Esophagus squamous epithelium (tissue), 5 donors: ENCODE results near the gene SLC6A1. TPM values are rescaled to one million over a fixed set of nuclear protein-coding genes. Genes with fewer than 3 reads are reported as not detected.

Experiments used
- DNase-seq: peaks from one replicate; lab custom pipeline; 2025; lab: John Stamatoyannopoulos, UW
- H3K27ac ChIP-seq, 4 donors: fragments of 200-600 bp; sonication (generic); one replicate each; pipeline ENCODE4 v1.5.1; 2016 to 2019; ENCODE audit warnings: mild to moderate bottlenecking in 1 of 4
- H3K27me3 ChIP-seq, 4 donors: fragments of 200-600 bp; sonication (generic); 1 replicate in 3 of 4; 2 replicates in 1 of 4; pipeline versions ENCODE4 v1.5.1 to v1.6.0; 2017 to 2021; ENCODE audit warnings: antibody characterized with exemption in 1 of 4
- H3K36me3 ChIP-seq, 3 donors: fragments of 200-600 bp; sonication (generic); one replicate each; pipeline ENCODE4 v1.5.1; 2016 to 2019
- H3K4me1 ChIP-seq, 3 donors: fragments of 200-600 bp; sonication (generic); one replicate each; pipeline ENCODE4 v1.5.1; 2017 to 2019
- H3K4me3 ChIP-seq, 4 donors: fragments of 200-600 bp; sonication (generic); 1 replicate in 3 of 4; 2 replicates in 1 of 4; pipeline ENCODE4 v1.5.1; 2016 to 2019; ENCODE audit warnings: mild to moderate bottlenecking in 2 of 4, moderate library complexity in 1 of 4
- H3K9me3 ChIP-seq, 3 donors: fragments of 200-600 bp; sonication (generic); one replicate each; pipeline ENCODE4 v1.5.1; 2016 to 2019
- CTCF ChIP-seq, 6 experiments: fragments of 450-650 bp in 4 of 6; fragments of 200-600 bp in 2 of 6; sonication (generic) in 2 of 6; IDR thresholded peaks; one replicate each; pipeline ENCODE4 v1.5.1; 2016 to 2019; ENCODE audit warnings: antibody characterized with exemption in 6 of 6, mild to moderate bottlenecking in 4 of 6, moderate library complexity in 4 of 6
- POLR2A ChIP-seq, 4 donors: fragments of 450-650 bp; IDR thresholded peaks; one replicate each; pipeline ENCODE4 v1.6.1; 2017; ENCODE audit warnings: antibody characterized with exemption in 4 of 4, mild to moderate bottlenecking in 4 of 4, moderate library complexity in 3 of 4
- WGBS, 2 donors: methylation state at CpG; one replicate each; pipeline ENCODE4 v1.1.5; 2018; 5-methylcytosine and 5-hydroxymethylcytosine counted together
- intact Hi-C: fragments of 100-400 bp; cut with DNase I; formaldehyde crosslinking; loops from one replicate; pipeline ENCODE4 v1.15.0; 2022
- total RNA-seq, 4 donors: library from RNA; depleted of rRNA; stranded (reverse); fragments of >200 nt; gene quantifications; one replicate each; pipeline ENCODE4 v1.1.0, GENCODE V29; 2016
- donor health status: DM: yes; HTN: yes; CAD: no.

SLC6A1 gene
- total RNA-seq, 4 donors from 2014 or later: 8.6 to 34.4 (median 22.3) TPM

- peaks cover 0 to 34% (median 0%) of the 10 kb centered on the region in 4 donors for H3K27me3 ChIP-seq
- DNase-seq: no peak
- 59 to 61% methylated on average over 3 to 4 of the region's 5 CpGs for WGBS, 2 donors
- peaks cover 0 to 53% (median 0%) of the 10 kb centered on the region in 3 donors for H3K36me3 ChIP-seq
- no peak overlapping the region for H3K4me3 ChIP-seq
- intact Hi-C loops: no loop called here
- no peak for TF ChIP-seq CTCF (IDR thresholded peaks at IDR 0.05)
- no peak for TF ChIP-seq POLR2A (IDR thresholded peaks at IDR 0.05)
- H3K9me3 ChIP-seq: no peaks in the 10 kb centered on the region
- H3K27ac ChIP-seq: no peak overlapping the region
- peaks cover 0 to 4% (median 0%) of the 10 kb centered on the region in 3 donors for H3K4me1 ChIP-seq
Measured at GRCh38 chr3:11034309-11034985, 41.9 kb downstream of the SLC6A1 start.

- TF ChIP-seq POLR2A (IDR thresholded peaks at IDR 0.05) (no peak), CTCF (IDR thresholded peaks at IDR 0.05) (no peak)
- Histone ChIP-seq H3K4me1 (peaks cover 0 to 4% (median 0%) of the 10 kb centered on the region in 3 donors), H3K27ac (no peak overlapping the region), H3K36me3 (peaks cover 0 to 49% (median 0%) of the 10 kb centered on the region in 3 donors), H3K4me3 (no peak overlapping the region), H3K9me3 (no peaks in the 10 kb centered on the region), H3K27me3 (peaks cover 0 to 34% (median 0%) of the 10 kb centered on the region in 4 donors)
- no peak for DNase-seq
- 79 to 83% methylated on average over 18 of the region's 19 CpGs for WGBS, 2 donors
- intact Hi-C loops: no loop called here
Measured at GRCh38 chr3:11035757-11036505, 43.4 kb downstream of the SLC6A1 start.

- Histone ChIP-seq H3K27ac (no peak overlapping the region), H3K9me3 (no peaks in the 10 kb centered on the region), H3K4me1 (peaks cover 0 to 4% (median 0%) of the 10 kb centered on the region in 3 donors), H3K27me3 (peaks cover 0 to 34% (median 0%) of the 10 kb centered on the region in 4 donors), H3K36me3 (peaks cover 0 to 37% (median 0%) of the 10 kb centered on the region in 3 donors), H3K4me3 (peak overlapping the region in 1 of 4 donors; percentile 23)
- intact Hi-C loops: no loop called here
- no peak for TF ChIP-seq CTCF (IDR thresholded peaks at IDR 0.05)
- TF ChIP-seq POLR2A (IDR thresholded peaks at IDR 0.05): no peak
- 55 to 75% methylated on average over 9 to 23 of the region's 24 CpGs for WGBS, 2 donors
- no peak for DNase-seq
Measured at GRCh38 chr3:11037241-11037873, 44.8 kb downstream of the SLC6A1 start.

- DNase-seq: no peak
- H3K27me3 ChIP-seq: peaks cover 0 to 34% (median 0%) of the 10 kb centered on the region in 4 donors
- no peak for TF ChIP-seq CTCF (IDR thresholded peaks at IDR 0.05)
- no peak for TF ChIP-seq POLR2A (IDR thresholded peaks at IDR 0.05)
- intact Hi-C loops: no loop called here
- peaks cover 0 to 33% (median 0%) of the 10 kb centered on the region in 3 donors for H3K36me3 ChIP-seq
- H3K4me3 ChIP-seq: no peak overlapping the region
- no peaks in the 10 kb centered on the region for H3K9me3 ChIP-seq
- 77 to 80% methylated on average over 11 of the region's 11 CpGs for WGBS, 2 donors
- no peak overlapping the region for H3K27ac ChIP-seq
- peaks cover 0 to 8% (median 0%) of the 10 kb centered on the region in 3 donors for H3K4me1 ChIP-seq
Measured at GRCh38 chr3:11037976-11038375, 45.4 kb downstream of the SLC6A1 start.
